Stimulated activated CD4-positive, alpha-beta T cell treated with anti-CD3 and anti-CD28 coated beads, Interleukin-4, amount 100 ng/mL, for 24 hours (primary cell): ENCODE measurements around the gene CHAT.

Experiments used
- DNase-seq: peaks from one replicate; pipeline ENCODE4 v3.0.0-alpha.2; 2020

The CHAT gene

DNA sequence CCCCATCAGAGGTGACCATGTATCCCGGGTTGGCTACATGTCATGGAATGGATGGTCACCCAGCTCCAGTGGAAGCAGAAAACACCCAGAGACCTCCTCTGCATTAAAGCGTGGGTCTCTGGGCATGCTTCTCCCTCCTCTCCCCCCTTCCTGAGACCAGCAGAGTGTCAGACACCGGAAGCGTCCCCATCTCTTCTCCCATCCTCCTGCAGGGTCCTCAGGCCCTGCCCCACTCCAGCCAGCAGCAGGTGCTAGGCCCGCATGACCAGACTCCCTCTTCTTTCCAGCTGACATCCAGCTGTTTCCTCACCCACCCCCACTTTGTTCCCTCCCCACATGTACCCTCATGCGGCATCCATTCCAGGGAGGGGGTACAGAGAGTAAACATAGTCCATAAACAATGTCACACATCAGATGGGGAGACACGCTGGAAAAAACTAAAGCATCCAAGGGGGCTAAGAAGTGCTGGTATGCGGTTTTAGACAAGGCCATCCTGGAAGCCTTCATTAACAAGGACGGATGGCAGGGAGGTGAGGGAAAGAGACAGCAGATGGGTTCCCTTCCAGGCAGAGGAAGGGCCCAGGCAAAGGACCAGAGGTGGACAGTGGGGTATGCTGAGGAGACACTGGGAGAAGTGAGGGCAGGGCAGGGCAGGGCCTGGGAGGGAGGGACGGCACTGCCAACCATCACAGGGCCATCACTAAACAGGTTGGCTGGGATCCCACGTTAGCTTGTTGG lies 16.2 kb upstream of the CHAT start:
- no peak for DNase-seq

DNA sequence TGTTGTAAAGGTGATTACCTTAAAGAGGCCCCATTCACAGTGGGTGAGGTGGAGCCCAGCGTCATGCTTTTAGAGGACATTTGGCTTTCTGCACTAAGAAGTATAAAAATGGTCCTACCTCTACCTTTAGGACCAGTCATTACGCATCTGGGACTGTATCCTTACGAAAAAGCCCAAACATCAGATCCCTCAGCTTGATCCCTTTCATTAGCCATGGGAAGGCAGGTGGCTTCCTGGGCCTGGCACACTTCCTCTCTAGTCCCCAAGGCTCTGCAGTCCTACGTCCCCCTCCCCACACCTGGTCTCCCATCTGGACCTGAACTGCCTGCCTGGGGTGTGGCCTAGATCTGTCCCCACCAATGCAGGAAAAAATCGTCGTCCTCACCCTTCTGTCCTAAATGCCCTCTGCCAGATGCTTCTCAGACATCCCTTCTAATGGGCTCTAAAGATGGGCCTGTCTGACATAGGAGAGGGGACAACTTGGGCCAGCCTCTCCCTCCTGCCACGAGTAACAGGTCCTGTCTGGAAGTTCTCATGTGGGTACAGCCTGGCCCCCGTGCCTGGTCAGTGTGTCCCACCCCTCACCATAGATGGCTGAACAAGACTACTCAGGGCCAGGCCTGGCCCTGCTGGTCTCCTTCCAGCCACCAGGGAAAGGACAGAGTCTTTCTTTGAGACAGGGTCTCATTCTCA lies 15.5 kb upstream of the CHAT start:
- DNase-seq: no peak

DNA sequence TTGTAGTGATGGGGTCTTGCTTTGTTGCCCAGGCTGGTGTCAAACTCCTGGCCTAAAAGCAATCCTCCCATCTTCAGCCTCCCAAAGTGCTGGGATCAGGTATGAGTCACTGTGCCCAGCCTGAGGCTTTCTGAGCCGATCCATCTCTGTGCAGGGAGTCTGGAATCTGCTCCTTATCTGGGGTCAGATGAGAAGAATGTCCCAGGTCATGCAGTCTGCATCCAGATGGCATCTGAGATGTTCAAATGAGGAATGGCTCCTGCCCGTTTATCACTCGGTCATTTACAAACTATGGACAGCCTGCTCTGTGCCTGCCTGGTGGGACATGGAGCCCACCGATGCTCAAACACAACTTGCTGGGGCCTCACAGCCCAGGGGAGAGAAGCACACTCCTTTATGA lies 14.9 kb upstream of the CHAT start:
- no peak for DNase-seq

DNA sequence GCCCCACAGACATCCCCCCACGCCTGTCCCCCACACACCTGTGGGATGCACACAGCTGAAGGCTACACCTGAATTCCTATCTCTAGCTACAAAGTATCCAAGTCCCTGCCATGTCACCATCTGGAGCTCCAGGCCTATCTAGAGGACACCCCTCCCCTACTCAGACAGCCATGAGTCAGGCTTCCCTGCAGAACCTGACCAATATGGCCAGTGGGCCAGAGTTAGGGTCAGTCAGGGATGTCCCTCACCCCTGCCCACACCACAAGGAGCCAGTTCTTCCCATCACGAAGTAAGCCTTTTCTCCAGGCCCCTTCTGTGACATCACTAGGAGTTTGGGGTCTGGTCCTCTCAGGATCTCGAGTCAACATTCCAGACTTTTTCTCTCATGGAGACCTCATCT lies 14.3 kb upstream of the CHAT start:
- DNase-seq: no peak

DNA sequence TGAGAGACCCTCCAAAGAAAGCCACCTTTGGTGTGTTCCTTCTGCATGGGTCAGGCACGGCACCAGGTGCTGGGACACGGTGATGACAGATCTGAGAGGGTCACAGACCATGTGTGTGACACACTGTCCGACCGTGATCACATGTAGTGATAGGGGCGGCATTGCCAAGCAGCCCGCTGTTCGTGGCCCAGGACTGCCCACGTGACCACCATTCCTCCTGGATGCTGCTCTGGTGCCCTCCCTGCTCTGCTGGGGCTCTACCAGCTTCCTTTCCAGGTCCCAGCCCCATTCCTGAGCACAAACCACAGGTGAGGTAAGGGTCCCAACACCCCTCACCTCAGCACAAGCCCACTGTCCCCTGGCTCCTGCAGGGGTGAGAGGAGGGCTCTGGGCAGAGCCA lies 13.8 kb upstream of the CHAT start:
- no peak for DNase-seq

DNA sequence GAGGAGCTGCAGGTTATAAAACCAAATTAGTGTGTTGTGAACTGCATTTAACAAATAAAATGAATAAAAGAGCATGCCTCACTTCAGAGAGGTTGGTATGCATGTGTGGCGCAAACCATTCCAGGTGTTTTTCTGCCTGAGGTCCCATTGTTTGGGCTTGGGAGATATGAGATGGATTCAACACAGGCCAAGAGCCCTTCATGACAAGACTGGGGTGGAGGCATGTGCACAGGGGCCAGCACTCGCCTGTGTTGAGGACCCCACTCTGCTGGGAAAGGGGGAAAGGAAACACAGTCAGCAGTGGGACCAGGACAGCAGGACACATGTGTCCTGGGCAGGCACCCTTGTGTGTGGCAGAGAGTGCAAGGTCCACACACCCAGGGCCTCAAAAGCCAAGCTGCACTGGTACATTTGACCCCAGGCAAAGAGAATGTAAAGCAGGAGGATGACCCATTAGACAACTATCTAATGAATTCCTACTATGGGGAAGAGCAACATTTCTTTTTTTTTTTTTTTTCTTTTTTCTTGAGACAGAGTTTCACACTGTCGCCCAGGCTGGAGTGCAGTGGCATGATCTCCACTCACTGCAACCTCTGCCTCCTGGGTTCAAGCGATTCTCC lies 12.9 kb upstream of the CHAT start:
- DNase-seq: no peak

DNA sequence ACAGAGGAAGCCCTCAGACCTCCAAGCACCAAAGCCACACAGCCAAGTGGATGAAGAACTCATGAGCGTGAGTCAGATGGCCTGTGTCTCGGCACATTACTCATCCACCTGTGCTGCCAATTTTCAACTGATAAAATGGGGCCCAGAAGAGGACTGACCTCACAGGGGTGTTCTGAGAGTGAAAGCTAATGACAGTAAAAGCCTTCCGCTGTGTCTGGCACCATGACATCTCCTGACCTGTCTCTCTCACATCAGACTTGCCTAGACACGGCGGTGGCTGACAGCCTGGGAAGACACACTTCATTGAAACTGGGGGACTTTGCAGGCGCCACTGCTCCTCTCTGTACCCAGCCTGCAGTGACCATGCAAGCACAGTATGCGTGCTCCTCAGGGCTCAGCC lies 12.0 kb upstream of the CHAT start:
- no peak for DNase-seq

DNA sequence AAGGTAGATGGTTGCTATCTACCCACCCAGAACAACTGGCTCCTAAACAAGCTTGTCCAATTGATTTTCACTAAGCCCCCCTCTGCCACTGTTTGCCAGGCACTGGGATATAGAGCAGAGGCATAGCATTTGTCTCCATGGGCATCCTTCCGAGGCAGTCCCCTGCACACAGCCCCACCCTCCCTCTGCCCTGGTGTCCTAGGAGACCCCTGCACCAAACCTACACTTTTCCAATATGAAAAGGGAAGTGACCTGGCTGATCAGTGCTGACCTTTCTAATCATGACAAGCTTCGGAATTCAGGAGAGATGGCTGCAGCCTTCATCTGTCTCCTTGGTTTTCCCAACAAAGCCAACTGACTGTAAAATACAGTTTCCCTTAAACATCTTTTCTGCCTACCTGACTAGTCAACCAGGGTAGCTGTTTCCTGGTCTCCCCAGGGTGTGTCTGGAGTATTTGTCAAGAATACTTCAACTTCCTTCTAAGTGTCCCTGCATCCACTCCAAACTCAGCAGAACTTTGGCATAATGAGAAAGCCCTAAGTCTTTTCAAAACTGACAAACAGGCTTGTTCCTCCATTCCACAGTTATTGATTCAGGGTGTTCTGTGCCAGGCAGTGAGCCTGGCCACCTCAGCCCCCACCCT lies 11.3 kb upstream of the CHAT start:
- no peak for DNase-seq

DNA sequence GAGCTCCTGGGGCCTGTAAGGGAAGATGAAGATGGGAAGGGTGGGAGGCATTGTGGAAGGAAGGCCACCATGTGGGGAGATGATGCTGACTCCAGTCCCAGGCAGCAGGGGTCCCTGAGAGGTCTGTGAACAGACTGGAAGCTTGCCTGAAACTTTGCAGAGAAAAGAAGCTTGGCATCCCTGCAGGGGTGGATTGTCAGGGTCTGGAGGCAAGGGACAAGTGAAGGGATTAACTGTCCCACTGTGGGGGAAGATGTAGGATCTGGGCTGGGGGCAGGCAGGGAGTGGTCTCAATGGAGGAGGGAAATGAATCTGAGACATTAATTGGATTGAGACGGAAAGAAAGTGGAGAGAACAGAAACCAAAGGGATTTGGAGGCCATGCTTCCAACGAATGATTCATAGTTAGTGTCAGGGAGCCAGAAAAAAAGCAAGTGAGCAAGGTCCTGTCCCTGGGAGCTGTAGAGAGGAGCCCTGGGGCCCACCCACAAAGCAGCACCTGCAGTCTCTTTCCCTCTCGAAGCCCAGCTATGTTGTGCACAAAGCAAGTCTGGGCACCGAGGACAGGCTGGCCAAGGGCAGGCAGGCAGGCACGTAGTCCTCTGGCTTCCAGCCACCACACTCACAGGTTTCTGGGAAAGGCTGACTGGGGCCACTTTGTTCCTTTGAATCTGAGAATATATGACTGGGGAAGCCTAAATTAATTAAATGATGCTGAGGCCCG lies 8.5 kb upstream of the CHAT start:
- no peak for DNase-seq

DNA sequence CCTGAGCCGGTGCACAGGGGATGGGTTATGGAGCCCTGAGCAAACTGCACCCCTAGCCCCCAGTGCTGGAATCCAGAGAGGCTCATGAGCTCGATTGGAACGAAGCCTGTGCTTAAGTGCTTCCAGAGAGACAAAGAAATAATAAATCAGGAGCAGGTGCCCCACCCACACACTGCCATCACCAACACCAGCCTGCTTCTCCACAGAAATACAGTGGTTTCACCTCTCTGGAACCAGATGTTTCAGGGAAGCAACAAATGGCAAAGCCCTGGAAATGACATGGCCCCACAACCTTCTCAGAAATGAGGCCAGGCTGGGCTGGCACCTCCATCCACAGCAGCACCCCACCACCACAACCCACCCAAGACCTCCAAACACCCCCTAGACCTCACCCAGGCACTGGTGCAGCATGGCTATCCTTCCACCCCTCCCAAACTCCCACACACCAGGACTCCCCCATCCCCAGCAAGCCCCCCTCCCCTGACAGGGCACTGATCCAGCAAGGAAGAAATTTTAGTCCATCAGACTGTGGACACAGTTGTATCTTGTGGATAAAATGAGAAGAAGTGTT lies 7.8 kb upstream of the CHAT start:
- no peak for DNase-seq

DNA sequence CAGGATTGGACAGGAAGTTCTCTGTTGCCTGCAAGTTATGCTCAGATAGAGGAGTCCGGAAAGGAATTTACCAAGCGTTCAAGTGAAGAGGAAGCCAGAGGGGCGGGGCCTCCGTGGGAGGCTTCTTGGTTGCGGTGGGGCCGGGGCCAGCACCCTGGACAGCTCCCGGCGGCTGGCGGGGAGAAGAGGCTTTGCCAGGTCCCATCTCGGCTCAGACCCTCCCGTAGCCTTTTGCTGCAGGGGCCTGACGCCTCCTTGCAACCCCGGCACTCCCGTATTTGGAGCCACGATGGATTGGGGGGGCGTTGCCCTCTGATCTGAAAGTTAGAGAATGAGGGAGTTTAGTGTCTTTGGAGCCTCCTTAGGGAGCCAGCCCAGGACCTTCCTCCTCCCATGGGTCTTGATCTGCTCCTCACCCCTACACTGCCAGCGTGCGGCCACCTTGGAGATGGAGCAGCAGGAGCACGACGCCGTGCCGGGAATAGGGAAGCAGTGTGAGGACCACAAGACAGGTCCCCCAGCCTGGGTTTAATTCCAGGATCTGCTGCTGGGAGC lies 6.8 kb upstream of the CHAT start:
- peak; percentile 51 for DNase-seq

DNA sequence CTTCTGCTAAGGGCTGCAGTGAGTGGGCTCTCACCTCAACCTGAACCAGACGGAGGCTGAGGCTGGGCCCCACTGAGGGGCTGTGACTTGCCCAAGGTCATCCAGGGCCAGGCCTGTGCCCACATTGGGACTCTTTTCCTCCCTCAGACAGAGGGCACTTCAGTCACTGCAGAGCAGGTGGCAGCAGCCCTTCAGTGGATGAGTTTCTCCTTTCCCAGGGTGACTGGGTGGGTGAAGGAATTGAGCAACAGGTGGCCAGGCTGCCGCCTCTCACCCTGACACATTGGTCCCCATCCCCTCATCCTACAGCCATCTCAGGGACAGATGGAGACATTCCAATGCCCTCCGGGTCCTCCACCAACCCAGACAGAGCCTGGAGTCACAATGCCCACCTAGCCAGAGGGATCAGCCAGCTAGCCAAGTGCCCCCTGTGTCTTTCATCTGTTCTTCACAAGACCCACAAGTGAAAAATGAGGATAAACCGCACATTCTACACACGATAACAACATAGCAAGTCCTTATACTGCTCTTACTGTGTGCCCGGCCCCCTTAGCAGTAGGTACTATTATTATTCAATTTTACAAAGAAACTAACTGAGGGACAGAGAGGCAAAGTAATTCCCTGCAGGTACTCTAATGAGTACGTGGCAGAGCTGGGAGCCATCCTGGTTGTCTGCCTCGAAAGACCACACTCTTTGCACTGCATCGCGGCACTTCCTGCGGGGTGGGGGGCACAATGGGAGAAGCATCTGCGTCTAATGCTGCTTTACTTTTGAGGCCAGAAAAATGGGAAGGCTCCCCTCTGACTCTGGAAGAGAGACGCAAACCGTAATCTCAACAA lies 5.5 kb upstream of the CHAT start:
- no peak for DNase-seq

DNA sequence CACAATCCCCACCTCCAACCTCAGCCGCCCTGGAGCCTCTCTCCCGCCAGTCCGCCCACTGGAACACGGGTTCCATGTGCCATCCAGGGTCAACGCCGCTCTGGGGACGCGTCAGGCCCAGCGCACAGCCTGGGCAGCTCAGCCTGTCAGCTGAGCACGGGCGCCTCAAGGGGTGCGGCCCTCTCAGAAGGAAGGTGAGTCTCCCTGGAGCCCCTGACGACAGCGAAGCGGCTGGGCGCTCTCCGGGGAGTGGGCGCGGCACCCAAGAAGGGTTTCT lies 4.9 kb upstream of the CHAT start:
- DNase-seq: no peak

DNA sequence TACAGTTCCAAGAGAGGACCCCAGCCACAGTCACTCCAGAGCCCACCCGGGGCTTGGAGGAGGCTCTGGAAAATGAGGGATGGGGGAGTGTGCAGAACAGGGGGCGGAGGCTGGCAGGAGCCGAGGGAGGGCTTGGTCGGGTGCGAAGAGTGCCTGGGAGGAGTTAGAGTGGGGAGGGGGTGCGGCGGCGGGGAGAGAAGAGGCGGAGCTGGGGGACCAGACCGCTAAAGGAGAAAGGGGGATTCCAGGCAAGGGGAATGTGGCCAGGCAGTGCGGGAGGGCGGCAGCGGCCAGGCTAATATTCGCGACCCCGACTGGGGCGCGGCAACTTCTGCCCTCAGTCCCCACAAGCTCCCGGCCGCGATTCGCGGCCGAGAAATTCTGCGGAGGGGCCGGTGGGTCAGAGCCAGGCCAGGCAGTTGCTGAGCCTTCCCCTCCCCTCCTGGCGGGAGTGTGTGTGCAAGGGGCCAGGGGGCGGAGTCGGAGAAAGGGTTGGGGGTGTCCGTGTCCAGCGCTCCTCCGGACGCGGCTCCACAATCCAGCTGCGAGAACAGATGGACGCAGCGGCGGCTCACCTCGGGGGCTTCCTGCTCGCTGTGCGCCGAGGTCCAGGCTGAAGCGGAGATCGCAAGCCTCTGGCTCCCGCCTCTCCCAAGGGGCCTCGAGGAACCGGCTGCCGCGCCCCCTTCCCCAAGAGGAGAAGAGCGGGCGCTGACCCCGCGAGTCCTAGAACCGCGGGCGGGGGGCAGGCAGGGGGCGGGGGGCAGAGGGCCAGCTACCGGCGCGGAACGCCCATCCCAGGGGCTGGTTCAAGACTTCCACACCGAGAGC lies 4.3 kb upstream of the CHAT start:
- no peak for DNase-seq

DNA sequence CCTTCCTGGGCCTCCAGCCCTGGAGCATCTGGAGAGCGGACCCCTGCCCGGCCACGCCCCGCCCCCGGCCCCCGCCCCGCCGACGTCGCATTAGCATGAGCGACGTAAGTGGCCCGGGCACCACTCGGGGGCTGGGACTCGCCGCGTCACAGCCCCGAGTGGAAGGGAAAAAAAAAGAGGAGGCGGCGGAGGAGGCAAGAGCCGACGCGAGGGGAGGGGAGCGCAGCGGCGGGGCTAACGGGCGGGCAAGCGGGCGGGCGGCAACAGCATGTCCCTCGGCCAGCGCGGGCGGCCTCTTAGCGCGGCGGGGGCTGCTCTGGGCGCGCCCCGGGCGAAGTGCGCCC lies 3.8 kb upstream of the CHAT start, which contains the start of gene SLC18A3:
Gene SLC18A3 (plus strand): TSS at position 197 of the 344 bp plus-strand sequence. CDS start 431 bp downstream, outside the sequence.
- DNase-seq: no peak

DNA sequence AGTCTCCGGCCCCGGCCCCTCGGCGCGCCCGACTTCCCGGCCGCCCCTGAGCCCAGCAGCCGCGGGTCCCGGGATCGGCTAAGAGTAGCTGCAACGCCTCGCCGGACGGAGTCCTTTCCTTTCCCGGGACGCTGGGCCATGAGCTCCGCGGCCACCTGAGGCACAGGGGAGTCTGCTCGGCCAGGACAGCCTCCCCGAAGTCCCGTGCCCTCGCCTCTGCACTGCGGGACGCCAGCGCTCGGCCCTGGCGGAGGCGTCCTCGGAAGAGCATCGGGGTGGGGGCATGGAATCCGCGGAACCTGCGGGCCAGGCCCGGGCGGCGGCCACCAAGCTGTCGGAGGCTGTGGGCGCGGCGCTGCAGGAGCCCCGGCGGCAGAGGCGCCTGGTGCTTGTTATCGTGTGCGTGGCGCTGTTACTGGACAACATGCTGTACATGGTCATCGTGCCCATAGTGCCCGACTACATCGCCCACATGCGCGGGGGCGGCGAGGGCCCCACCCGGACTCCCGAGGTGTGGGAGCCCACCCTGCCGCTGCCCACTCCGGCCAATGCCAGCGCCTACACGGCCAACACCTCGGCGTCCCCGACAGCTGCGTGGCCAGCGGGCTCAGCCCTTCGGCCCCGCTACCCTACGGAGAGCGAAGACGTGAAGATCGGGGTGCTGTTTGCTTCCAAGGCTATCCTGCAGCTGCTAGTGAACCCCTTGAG lies 3.2 kb upstream of the CHAT start:
- no peak for DNase-seq

DNA sequence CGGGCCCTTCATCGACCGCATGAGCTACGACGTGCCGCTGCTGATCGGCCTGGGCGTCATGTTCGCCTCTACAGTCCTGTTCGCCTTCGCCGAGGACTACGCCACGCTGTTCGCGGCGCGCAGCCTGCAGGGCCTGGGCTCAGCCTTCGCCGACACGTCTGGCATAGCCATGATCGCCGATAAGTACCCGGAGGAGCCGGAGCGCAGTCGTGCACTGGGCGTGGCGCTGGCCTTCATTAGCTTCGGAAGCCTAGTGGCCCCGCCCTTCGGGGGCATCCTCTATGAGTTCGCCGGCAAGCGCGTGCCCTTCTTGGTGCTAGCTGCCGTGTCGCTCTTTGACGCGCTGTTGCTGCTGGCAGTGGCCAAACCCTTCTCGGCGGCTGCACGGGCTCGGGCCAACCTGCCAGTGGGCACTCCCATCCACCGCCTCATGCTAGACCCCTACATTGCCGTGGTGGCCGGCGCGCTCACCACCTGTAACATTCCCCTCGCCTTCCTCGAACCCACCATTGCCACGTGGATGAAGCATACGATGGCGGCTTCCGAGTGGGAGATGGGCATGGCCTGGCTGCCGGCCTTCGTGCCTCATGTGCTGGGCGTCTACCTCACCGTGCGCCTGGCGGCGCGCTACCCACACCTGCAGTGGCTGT lies 2.5 kb upstream of the CHAT start:
- no peak for DNase-seq

DNA sequence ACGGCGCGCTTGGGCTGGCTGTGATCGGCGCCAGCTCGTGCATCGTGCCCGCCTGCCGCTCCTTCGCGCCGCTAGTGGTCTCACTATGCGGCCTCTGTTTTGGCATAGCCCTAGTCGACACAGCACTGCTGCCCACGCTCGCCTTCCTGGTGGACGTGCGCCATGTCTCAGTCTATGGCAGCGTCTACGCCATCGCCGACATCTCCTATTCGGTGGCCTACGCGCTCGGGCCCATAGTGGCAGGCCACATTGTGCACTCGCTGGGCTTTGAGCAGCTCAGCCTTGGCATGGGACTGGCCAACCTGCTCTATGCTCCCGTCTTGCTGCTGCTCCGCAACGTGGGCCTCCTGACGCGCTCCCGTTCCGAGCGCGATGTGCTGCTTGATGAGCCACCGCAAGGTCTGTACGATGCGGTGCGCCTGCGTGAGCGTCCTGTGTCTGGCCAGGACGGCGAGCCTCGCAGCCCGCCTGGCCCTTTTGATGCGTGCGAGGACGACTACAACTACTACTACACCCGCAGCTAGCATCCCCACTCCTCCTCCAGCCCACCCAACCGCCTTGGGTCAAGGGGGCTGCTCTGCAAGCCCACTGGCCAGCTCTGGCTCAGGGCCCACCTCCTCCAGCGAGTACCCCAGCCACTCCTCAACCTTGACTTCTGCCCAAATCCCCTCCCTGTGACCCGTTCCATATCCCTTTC lies 1.9 kb upstream of the CHAT start:
- no peak for DNase-seq
